ENCODE results near the gene LRCH4.

The LRCH4 gene

DNA sequence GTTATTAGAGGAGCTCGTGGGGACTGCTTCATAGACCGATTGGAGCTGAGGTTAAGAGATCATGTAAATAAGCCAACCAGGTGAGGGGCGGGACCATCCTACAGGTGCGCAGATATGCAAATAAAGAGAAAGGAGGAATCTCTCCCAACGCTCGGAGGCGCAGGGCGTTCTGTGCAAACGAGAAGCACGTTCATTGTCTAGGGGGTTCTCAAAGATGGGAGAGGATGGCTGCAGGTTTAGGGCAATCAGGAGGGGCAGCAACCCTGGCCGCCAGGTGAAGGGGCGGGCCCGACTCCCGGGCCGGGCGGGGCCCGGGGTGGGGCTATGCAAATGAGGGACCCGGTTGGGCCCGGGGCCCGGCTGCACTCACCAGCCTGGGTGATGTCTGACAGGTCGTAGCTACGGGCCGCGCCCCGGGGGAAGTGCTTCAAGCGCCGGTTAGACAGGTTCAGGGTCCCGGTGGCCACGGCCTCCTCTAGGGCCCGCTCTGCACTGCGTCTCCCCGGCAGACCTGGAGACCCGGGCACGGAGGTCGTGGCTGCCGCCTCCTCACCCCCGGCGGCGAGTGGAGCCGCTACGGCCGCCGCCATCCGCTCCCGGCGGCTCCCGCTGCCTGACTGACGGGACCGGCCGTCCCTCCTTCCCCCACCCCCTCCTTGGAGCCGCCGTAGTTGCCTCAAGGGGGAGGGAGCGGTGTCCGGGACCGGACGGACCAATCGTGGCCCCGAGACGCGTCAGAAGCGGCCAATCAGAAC lies at the start of gene LRCH4:
TSS of gene LRCH4 (minus strand) at position 619 of the 755 bp plus-strand sequence. CDS start at position 590, 29 bp downstream.
- no peak for FAIRE-seq

DNA sequence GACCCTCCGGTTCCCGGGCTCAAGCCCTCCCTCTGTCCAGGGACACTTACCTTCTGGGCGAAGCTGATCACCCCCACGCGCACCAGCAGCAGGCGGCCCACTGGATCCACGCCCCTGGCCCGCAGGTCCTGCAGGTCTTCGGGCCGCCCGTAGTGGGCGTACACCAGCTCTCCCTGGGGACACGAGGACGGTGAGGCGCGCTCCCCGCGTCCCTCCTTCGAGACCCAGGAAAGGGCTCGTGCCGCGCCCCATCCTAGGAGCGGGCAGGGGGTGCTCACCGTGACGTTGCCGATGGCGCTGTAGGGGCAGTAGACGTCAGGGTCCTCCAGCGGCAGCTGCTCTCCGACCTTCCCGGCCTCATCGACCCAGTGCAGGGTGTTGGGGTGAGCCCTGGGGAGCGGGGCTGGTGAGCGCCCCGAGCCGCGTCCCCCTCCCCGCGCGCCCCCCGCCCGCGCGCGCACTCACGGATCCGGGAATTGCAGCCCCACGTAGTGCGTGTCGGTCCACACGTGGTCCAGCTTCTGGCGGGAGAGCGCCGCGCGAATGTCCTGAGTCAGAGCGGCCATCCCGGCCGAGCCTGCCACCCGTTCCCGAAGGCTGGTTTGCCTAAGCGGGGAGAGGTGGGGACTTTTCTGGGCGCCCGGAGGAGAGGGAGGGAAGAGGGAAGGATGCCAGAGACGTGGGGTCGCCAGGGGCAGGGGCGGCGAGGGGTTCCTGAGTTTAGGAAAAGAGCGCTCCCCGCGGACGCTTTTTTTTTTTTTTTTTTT lies 47.2 kb upstream of the LRCH4 start:
- no peak for FAIRE-seq

GRCh38 chr7:100630066-100630465 lies 44.1 kb upstream of the LRCH4 start:
- FAIRE-seq: no peak

DNA sequence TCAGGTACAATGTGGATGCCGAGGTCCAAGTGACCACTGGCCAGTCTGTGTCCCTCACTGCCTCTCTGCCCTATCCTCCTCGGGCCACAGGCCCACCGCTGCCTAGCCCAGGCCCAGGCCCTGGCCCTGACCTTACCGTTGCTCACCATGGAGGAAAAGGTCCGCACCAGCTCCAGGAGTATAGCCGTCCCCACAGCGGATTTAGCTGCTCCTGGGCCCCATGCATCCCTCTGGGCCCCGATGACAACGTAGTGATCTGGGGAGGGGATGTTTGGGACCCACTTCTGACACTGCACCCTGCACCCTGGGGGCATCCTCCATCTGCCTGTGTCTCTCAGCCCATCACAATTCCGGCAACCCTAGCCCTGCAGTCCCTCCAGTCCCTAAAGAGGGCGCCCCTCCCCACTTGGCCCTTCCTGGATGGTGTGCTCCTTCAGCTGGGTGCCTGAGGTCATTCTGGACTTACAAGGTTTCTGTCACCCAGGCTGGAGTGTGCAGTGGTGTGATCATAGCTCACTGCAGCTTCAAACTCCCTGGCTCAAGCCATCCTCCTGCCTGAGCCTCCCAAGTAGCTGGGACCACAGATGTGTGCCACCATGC lies 43.3 kb upstream of the LRCH4 start:
- no peak for FAIRE-seq

DNA sequence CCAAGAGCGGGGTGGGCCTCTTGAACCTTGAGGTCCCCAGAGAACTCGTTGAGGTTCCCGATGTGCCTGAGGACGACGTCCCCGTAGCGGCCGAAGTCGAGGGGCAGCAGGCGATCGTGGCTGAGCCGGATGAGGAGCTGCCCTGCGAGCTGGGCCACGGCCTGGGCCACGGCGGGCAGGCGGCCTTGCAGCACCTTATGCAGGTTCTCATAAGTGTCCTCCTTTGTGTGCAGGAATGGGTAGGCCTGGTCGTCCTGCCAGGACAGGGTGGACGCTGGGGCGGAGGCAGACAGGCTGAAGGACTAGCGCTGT lies 41.3 kb upstream of the LRCH4 start:
- FAIRE-seq: no peak

GRCh38 chr7:100626530-100627237 lies 40.8 kb upstream of the LRCH4 start:
- no peak for FAIRE-seq

DNA sequence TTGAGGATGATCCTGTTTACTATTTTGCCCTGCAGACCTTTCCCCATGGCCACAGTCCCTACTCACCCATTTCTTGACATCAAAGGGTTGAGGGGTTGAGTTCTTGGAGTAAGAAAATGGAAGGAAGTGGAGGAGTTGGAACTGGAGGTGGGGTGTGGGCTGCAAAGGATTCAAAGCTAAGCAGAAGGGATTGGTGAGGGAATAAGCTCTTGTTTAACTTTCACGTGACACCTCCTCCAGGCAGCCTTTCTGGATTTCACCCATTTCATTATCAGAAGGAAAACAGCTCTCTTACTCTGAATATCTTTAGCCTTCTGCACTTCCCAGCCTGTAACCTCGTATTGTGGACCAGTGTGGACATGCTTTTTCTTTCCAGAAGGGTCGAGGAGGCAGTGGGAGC lies 40.1 kb upstream of the LRCH4 start:
- FAIRE-seq: no peak

DNA sequence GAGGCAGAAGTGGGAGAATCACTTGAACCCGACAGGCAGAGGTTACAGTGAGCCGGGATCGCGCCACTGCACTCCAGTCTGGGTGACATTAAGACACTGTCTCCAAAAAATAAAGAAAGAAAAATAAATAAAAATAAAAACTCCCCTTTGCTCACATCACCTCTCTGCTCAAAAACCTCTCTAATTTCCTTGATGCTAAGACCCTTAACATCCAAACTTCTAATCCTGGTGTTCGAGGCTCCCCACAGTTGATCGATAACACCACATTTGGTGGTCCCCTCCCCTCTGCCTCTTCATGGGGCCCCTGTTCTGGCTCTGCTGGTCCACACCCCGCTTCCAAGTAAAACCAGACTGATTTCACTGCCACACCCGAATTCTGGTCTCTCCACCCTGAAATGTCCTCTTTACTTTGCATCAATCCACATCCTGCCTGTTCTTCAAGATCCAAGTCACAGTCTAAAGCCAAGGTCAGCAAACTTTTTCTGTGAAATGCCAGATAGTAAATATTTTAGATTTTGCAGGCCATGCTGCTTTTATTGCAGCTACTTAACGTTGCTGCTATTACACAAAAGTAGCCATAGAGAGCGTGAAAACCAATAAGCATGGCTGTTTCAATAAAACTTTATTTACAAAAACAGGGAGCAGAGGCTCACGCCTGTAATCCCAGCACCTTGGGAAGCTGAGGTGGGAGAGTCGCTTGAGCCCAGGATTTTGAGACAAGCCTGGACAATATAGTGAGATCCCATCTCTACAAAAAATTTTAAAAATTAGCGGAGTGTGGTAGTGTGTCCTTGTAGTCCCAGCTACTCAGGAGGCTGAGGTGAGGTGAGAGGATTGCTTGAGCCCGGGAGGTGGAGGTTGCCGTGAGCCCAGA lies 38.3 kb upstream of the LRCH4 start:
- no peak for FAIRE-seq

- FAIRE-seq: no peak
These were observed 35.6 kb upstream of the LRCH4 start for GRCh38 chr7:100621554-100621953.

GRCh38 chr7:100620804-100621203 lies 34.9 kb upstream of the LRCH4 start:
- FAIRE-seq: no peak

GRCh38 chr7:100620239-100620638 lies 34.3 kb upstream of the LRCH4 start:
- FAIRE-seq: no peak

GRCh38 chr7:100614308-100614861 lies 28.5 kb upstream of the LRCH4 start:
- no peak for FAIRE-seq

DNA sequence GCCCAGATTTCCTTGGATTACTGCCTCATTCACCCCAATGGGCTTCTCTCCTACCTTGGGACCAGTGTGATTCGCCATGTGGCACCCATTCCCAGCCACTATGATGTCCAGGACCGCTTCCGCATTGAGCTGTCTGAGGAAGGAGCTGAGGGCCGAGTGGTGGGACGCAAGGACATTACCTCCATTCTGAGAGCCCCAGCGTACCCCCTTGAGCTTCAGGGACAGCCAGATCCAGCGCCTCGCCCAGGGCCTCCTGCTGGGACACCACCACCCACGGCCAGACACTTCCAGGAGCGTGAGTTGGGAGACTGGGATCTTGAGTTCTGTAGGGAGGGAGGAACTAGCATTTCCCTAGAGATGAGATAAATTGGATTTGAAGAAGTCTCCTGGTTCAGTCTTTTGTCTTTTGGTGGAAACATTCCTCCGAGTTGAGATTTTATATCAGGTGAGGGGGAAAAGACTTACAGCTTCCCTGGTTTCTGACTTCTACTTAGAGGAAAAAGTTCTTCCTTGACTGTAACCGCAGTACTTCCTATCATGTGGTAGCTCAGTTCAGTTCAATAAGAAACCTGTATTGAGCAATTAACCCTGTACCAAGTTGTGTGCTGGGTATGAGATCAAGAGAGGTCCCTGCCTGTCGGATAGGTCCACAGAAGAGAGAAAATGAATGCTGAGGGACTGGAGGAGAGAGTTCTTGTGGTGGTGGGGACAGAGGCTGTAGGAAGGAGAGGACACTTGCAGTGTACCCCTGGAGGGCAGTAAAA lies 27.7 kb upstream of the LRCH4 start:
- no peak for FAIRE-seq

- FAIRE-seq: no peak
These were observed 26.9 kb upstream of the LRCH4 start for GRCh38 chr7:100612730-100613390.

DNA sequence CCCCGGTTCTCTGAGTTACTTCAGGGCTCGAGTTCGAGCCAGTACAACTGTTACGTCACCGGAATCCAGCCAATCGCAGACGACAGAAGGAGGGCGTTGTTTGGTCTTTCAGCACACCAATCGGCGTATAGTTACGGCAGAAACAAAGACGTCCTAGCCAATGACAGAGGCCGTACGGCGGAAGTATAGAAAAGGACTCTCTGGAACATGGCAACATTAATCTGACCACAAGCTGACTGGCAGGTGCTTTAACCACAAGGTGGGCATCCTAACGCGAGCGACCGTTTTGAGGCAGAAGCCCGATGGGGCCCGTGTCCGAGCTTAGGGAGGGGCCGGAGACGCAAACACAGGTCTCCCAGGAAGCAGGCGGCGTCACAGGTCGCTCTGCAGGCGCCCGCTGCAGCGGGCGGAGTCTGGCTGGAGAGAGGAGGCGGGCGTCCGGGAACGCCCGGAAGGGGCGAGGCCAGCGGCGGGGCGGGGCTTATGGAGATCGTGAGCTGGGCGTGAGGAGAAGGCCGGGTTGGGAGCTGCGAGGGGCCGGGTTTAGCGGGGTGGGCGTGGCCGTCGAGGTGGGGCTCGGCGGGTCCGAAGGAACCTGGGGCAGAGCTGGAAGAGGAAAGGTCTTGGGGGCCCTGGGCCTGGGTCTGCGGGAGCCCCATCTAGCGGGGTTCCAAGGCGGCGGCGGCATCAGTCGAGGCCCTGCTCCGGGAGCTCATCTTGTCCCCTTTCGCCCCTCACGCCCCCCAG lies 26.2 kb upstream of the LRCH4 start, which contains the start of gene MOSPD3:
TSS of gene MOSPD3 (plus strand) at position 558 of the 747 bp plus-strand sequence. CDS start 252 bp downstream, outside the sequence.
- peak; percentile 99 for FAIRE-seq

DNA sequence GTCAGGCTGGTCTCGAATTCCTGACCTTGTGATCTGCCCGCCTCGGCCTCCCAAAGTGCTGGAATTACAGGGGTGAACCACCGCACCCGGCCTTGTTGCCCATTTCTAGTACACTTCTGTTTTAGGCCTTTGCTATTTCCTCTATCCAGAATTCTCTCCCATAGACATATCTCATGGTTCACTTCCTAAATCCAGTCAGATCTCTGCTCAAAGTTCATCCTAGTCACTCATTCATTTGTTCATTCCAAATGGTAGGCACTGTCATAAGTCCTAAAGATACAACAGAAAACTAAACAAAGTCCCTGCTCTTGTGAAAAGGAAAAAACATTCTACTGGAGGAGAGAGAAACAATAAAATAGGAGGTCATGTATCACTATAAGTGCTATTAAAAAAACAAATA lies 24.0 kb upstream of the LRCH4 start:
- no peak for FAIRE-seq

DNA sequence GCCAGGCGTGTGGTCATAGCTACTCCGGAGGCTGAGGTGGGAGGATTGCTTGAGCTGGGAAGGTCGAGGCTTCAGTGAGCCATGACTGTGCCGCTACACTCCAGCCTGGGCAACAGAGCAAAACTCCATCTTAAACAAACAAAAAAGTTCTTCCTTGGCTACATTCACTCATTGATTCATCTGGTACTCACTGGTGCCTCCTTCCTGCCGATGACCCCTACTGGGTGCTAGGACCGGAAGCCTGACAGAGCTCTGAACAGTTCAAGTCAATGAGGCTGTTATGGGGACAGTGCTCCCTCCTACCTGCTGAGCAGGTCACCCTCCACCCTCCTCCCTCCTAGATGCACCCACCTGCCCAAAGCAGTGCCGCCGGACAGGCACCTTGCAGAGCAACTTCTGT lies 21.2 kb upstream of the LRCH4 start:
- FAIRE-seq: no peak

DNA sequence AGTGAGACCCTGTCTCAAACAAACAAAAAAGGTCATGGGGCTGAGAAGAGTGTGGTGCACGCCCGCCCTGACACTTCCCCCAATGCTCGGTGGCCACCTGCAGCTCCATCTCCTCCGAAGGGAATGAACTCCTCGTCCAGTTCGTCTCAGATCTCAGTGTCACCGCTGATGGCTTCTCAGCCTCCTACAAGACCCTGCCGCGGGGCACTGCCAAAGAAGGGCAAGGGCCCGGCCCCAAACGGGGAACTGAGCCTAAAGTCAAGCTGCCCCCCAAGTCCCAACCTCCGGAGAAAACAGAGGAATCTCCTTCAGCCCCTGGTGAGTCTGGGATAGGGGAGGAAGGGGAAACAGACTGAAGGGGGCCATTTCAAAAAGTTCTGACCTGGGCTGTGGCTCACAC lies 20.4 kb upstream of the LRCH4 start:
- no peak for FAIRE-seq

Data from endometrium (tissue), 2 donors.